ENCODE measurements around the gene LHX1.

Gene LHX1

DNA sequence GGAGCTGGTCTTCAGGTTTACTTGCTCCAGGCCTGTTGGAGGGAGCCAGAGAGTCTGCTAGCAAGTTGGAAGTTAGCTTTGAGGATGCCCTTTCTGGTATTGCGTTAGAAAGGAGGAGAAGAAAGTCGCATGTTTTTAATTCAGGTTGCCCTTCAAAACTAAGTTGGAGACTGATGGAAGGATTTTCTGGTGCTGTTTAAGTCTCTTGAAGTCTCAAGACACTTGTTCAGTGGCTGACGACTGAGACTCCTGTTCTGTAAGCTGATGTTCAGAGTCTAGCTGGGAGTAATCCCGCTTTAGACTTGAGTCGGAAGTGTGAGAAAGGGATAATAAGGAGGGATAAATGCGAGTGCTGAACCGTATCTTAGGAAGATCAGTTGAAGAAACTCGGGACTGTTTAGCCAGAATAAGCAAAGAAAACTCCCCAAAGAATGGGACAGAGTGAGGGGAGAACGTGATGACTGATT lies 12.2 kb downstream of the LHX1 start:
- H4K20me1 ChIP-seq (ENCODE audit: control insufficient read depth, insufficient read depth, low read depth, low read length), result peaks cover 8% of the 10 kb centered on the region; the same call in 1 of the 2 replicates

DNA sequence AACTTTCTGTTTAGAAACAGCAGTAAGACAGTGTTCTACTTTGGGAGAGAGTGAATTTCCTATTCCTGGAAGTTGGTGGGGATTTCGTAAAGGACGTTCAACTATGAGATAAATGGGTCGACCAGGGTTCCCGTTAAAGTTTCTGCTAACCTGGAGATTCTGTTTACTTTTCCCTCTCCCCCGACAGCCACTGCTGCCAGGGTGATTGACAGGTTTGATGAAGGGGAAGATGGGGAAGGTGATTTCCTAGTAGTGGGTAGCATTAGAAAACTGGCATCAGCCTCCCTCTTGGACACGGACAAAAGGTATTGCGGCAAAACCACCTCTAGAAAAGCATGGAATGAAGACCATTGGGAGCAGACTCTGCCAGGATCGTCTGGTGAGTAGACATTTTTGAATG lies 12.8 kb downstream of the LHX1 start:
- peaks cover 58% of the 10 kb centered on the region for H3K79me2 ChIP-seq (ENCODE audit: control insufficient read depth, low read length)
- H3K9me3 ChIP-seq (ENCODE audit: control insufficient read depth, insufficient read depth, low read length), result no peaks in the 10 kb centered on the region
- peak overlapping the region; percentile 91 for H3K4me3 ChIP-seq (ENCODE audit: low read length)
- TF ChIP-seq EZH2phosphoT487 (IDR thresholded peaks at IDR 0.05; ENCODE audit: borderline replicate concordance, low read length), result no peak
- TF ChIP-seq, protein P1, sequence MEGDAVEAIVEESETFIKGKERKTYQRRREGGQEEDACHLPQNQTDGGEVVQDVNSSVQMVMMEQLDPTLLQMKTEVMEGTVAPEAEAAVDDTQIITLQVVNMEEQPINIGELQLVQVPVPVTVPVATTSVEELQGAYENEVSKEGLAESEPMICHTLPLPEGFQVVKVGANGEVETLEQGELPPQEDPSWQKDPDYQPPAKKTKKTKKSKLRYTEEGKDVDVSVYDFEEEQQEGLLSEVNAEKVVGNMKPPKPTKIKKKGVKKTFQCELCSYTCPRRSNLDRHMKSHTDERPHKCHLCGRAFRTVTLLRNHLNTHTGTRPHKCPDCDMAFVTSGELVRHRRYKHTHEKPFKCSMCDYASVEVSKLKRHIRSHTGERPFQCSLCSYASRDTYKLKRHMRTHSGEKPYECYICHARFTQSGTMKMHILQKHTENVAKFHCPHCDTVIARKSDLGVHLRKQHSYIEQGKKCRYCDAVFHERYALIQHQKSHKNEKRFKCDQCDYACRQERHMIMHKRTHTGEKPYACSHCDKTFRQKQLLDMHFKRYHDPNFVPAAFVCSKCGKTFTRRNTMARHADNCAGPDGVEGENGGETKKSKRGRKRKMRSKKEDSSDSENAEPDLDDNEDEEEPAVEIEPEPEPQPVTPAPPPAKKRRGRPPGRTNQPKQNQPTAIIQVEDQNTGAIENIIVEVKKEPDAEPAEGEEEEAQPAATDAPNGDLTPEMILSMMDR (IDR thresholded peaks at IDR 0.05; ENCODE audit: low read depth, low read length, poor library complexity, severe bottlenecking), result no peak
- peaks cover 61% of the 10 kb centered on the region for H3K36me3 ChIP-seq (ENCODE audit: control insufficient read depth, low read length)
- H3F3A ChIP-seq (ENCODE audit: control insufficient read depth, insufficient read depth), result no peaks in the 10 kb centered on the region
- H3K9me2 ChIP-seq (replicated peaks; ENCODE audit: control insufficient read depth, low read length), result no peaks in the 10 kb centered on the region
- H3K4me1 ChIP-seq (ENCODE audit: control insufficient read depth, low read length), result peaks cover 33% of the 10 kb centered on the region
- H3K4me2 ChIP-seq (ENCODE audit: low read length), result peak overlapping the region; percentile 98
- H3K27ac ChIP-seq (ENCODE audit: low read depth, low read length), result no peak overlapping the region
- H4K20me1 ChIP-seq (ENCODE audit: control insufficient read depth, insufficient read depth, low read depth, low read length), result peaks cover 8% of the 10 kb centered on the region; the same call in 1 of the 2 replicates
- H3K27me3 ChIP-seq (ENCODE audit: control insufficient read depth, low read length), result peaks cover 29% of the 10 kb centered on the region

More for the DNA sequence above, 12.2 kb downstream of the LHX1 start:
- TF ChIP-seq EZH2phosphoT487 (IDR thresholded peaks at IDR 0.05; ENCODE audit: borderline replicate concordance, low read length), result no peak
- TF ChIP-seq, protein P1 (IDR thresholded peaks at IDR 0.05; ENCODE audit: low read depth, low read length, poor library complexity, severe bottlenecking), result no peak
- peaks cover 33% of the 10 kb centered on the region for H3K4me1 ChIP-seq (ENCODE audit: control insufficient read depth, low read length)
- H3K9me3 ChIP-seq (ENCODE audit: control insufficient read depth, insufficient read depth, low read length), result no peaks in the 10 kb centered on the region
- peaks cover 34% of the 10 kb centered on the region for H3K27me3 ChIP-seq (ENCODE audit: control insufficient read depth, low read length)
- peak overlapping the region; percentile 63 for H3K27ac ChIP-seq (ENCODE audit: low read depth, low read length)
- peaks cover 55% of the 10 kb centered on the region for H3K79me2 ChIP-seq (ENCODE audit: control insufficient read depth, low read length)
- H3K9me2 ChIP-seq (replicated peaks; ENCODE audit: control insufficient read depth, low read length), result no peaks in the 10 kb centered on the region
- H3K36me3 ChIP-seq (ENCODE audit: control insufficient read depth, low read length), result peaks cover 57% of the 10 kb centered on the region
- 0 out of 2 replicates have a peak, but pooled peaks cover 2% of the 10 kb centered on the region for H3F3A ChIP-seq (ENCODE audit: control insufficient read depth, insufficient read depth)
- H3K4me3 ChIP-seq (ENCODE audit: low read length), result peak overlapping the region; percentile 91
- peak overlapping the region; percentile 98 for H3K4me2 ChIP-seq (ENCODE audit: low read length)

DNA sequence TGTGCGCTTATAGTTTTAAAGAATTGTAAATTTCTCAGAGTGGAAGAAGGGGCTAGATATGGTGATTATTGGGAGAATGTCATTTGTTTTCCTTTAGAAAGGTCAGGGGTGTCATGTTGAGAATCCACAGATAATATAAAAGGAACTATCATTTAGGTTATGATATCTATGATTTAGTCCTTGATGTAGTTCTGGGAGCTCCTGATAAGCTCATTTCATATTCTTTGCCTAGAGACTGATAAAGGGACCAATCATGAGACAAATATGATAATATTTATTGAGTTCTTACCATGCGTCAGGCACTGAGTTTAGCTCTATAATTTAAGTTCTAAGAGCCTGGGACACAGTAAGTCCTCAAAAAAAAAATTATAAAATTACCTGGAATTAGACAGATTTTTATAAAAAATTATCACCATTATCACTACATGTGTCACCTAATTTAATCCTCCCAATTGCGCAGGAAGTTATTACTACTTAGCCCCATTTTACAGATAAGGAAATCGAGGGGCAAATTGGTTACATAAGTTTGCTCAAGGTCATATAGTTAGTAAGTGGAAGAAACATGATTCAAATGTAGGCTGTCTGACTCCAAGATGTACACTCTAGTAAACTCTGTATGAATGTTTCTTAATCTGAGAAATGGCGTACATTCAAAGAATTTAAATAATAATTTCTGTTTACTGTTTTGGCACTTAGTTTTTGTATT lies 14.0 kb downstream of the LHX1 start:
- peaks cover 65% of the 10 kb centered on the region for H3K79me2 ChIP-seq (ENCODE audit: control insufficient read depth, low read length)
- TF ChIP-seq, protein P1 (IDR thresholded peaks at IDR 0.05; ENCODE audit: low read depth, low read length, poor library complexity, severe bottlenecking), result no peak
- TF ChIP-seq EZH2phosphoT487 (IDR thresholded peaks at IDR 0.05; ENCODE audit: borderline replicate concordance, low read length), result no peak
- H4K20me1 ChIP-seq (ENCODE audit: control insufficient read depth, insufficient read depth, low read depth, low read length), result peaks cover 12% of the 10 kb centered on the region; the same call in 1 of the 2 replicates
- no peaks in the 10 kb centered on the region for H3K9me3 ChIP-seq (ENCODE audit: control insufficient read depth, insufficient read depth, low read length)
- H3K36me3 ChIP-seq (ENCODE audit: control insufficient read depth, low read length), result peaks cover 72% of the 10 kb centered on the region
- peaks cover 33% of the 10 kb centered on the region for H3K4me1 ChIP-seq (ENCODE audit: control insufficient read depth, low read length)
- no peaks in the 10 kb centered on the region for H3F3A ChIP-seq (ENCODE audit: control insufficient read depth, insufficient read depth)
- H3K27ac ChIP-seq (ENCODE audit: low read depth, low read length), result no peak overlapping the region
- peak overlapping the region; percentile 98 for H3K4me2 ChIP-seq (ENCODE audit: low read length)
- no peaks in the 10 kb centered on the region for H3K9me2 ChIP-seq (replicated peaks; ENCODE audit: control insufficient read depth, low read length)
- peak overlapping the region; percentile 91 for H3K4me3 ChIP-seq (ENCODE audit: low read length)
- peaks cover 16% of the 10 kb centered on the region for H3K27me3 ChIP-seq (ENCODE audit: control insufficient read depth, low read length)
